K562 treated with DMSO at 1 percent for 24 hours (cell line): ENCODE results near the gene ENTPD2. TPM values are rescaled to one million over a fixed set of nuclear protein-coding genes. Genes with fewer than 3 reads are reported as not detected.

Experiments
- total RNA-seq: library from RNA; unstranded; fragments of 300-600 nt; gene quantifications from 2 replicates; pipeline ENCODE4 v1.2.3, GENCODE V29; 2022; ENCODE audit warnings: low read depth; ENCODE audit not compliant: insufficient read depth

The ENTPD2 gene
- total RNA-seq: 0.21 TPM in 1 of 2 replicates, not detected in the other

DNA sequence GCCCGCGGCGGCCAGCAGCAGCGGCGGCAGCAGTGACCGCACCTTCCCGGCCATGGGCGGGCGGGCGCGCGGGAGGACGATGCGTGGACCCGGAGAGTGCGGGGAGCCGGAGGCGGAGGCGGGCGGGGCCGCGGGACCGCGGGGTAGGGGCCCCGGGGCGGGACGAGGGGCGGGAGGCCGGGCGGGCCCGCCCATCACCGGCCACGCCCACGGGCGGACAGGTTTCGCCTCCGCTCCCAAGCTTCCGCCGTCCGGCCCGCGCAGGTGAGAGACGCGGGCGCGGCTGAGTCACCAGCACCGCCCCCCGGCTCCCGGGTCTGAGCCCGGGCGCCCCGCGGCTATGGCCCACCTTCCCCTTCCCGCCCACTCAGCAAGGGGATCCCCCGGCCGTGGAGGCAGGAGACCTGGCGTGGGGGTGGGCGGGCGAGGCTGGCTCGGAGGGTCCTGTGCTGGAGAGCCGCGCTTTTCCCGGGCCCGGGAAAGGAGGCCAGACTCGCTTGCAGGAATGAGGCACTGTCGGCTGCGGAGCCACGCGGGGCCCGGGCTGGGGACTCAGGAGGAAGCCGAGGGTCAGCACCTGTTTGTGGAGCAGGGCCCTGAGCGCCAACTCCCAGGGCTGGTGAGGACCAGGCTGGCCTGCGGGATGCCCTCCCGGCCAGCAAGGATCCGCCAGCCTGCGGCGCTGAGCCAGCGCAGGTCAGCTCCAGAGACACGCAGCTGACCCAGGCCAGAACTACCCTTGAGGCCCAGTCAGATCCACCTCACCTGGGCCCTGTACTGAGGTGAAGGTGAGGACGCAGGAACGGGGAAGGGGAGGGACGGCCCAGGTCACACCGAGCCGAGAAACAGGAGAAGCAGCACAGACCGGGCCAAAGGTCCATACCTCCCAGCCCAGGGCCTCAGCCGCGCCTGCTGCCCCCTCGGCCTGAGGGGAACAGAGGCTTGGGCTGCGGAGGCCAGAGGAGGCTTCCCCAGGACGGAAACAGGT lies at the start of gene ENTPD2:
Gene ENTPD2 (minus strand): TSS at position 118 of the 988 bp plus-strand sequence. CDS start 64 bp downstream, at position 54.

GRCh38 chr9:137086531-137087408 lies 32.9 kb upstream of the ENTPD2 start, which contains the start of gene MAN1B1:
Gene MAN1B1 (plus strand): TSS chr9:137086985. CDS start chr9:137087000, 15 bp downstream.

DNA sequence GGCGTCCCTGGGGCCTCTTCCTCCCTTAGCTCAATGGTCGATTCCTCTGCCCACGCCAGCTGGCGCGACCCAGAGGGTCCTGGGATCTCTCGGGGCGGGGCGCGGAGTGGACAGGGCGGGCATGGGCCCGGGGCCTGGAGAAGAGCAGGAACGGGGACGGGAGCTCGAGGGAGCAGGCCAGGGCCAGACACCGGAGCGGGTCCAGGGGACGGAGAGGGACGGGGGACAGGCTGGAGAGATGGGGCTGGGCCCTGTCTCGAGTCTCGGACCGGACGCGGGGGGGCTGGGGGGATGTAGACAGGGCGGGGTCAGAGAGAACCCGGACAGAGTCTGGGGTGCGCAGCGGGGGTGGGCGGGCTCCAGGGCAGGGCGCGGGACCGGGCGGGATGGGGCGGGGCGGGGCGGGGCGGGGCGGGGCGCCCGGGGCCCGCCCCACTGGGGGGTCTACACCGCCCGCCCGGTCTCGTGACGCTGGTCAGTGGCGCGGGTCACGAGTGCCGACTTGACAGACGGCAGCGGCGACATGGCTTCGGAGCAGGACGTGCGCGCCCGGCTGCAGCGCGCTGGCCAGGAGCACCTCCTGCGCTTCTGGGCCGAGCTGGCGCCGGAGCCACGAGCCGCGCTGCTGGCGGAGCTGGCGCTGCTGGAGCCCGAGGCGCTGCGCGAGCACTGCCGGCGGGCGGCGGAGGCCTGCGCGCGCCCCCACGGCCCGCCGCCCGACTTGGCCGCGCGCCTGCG lies 23.3 kb upstream of the ENTPD2 start, which contains the start of gene UAP1L1:
Gene UAP1L1 (plus strand): TSS at position 508 of the 738 bp plus-strand sequence. CDS start 16 bp downstream, at position 524.

DNA sequence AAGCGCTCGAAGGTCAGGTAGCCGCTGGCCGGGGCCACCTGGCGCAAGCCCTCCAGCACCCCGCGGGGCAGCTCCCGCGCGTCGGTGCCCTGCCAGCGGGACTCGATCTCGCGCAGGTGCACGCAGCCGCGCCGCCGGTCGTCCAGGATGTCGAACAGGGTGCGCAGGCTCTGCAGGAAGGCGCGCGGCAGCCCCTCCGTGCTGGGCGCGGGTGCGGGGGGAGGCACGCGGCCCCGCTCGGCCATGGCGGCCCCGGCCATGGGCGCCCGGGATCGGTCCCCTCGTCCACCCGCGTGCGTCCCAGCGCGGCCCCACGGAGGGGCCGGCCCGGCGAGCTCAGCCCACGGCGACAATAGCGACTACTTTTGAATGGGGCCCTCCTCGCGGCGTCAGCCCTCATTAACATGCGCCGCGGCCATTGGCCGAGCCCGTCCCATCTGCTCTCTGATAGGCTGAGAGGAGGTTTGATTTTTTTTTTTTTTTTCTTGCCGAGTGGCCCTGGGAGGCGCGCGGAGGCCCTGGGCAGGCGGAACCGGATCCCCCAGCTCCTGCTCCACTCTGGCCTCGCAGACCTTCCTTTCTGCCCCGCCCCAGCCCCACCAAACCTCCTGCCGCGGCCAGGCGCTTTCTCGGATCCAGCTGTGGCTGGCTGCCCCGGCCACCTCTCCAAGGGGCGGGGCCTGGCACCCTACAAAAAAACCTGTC lies 16.5 kb upstream of the ENTPD2 start, which contains the start of gene SAPCD2:
Gene SAPCD2 (minus strand): TSS at position 357 of the 705 bp plus-strand sequence. CDS start 97 bp downstream, at position 260.

GRCh38 chr9:137046088-137046787 lies 7.6 kb downstream of the ENTPD2 start, which contains the start of gene NPDC1:
Gene NPDC1 (minus strand): TSS chr9:137046177. CDS start chr9:137045989, 188 bp downstream.

GRCh38 chr9:137031904-137032640 lies 21.8 kb downstream of the ENTPD2 start, which contains the start of gene FUT7:
Gene FUT7 (minus strand): TSS chr9:137032088. CDS start chr9:137031991, 97 bp downstream.

DNA sequence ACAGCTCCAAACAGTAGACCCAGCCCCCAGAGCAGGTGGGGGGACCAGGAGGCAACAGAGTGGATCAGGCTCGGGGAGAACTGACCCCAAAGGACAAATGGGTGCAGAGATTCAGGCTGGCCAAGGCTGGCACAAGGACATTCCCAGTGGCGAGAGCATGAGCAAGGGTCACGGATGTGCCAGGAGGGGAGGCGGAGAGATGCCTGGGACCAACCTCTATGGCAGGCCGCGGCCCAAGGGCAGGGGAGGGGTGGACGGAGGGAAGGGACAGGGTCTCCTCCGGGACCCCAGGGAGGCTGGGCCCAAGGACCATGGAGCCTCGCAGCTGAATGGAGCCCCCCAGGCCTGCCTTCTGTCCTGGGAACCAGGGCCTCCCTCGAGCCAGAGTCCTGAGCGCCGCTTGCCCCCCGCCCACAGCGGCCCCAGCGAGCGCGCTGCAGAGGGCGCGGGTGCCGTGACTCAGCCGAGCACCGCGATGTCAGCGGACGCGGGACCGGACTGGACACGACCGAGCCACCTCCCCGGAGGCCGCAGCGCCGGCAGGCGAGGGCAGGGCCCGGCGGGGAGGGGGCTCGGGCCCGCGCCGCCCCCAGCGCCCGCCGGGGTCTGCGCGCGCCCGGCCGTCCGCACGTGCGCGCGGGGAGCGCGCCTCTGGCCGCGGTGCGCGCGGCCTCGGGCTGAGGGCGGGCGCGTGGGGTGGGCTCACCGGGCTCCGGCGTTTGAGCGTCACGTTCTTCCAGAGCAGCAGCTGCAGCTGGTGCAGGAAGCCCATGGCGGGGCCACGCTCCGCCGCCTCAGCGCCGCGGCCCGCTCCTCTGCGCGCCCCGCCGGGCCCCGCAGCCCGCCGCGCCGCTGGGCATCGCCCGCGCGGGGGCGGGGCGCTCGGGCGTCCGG lies 26.2 kb downstream of the ENTPD2 start, which contains the start of gene ABCA2:
Gene ABCA2 (minus strand): TSS at position 869 of the 894 bp plus-strand sequence. CDS start 97 bp downstream, at position 772.

Other genes with a start within 250 kb of the ENTPD2 start
- gene RABL6, start 246.1 kb downstream of the ENTPD2 start, total RNA-seq: 160 and 181 TPM in 2 replicates
- gene AJM1, start 211.6 kb downstream of the ENTPD2 start, total RNA-seq: 12.3 and 15.9 TPM in 2 replicates
- gene PHPT1, start 204.7 kb downstream of the ENTPD2 start, total RNA-seq: 163 and 193 TPM in 2 replicates
- gene MAMDC4, start 201.7 kb downstream of the ENTPD2 start, total RNA-seq: 1.9 and 3.1 TPM in 2 replicates
- gene EDF1, start 187.8 kb downstream of the ENTPD2 start, total RNA-seq: 668 and 686 TPM in 2 replicates
- 32.9 and 35.8 TPM in 2 replicates for gene TRAF2, start 167.5 kb downstream of the ENTPD2 start, total RNA-seq
- 150 and 189 TPM in 2 replicates for gene FBXW5, start 109.3 kb downstream of the ENTPD2 start, total RNA-seq
- gene C8G, start 108.8 kb downstream of the ENTPD2 start, total RNA-seq: 1.1 TPM in 1 of 2 replicates, not detected in the other
- gene LCN12, start 101.8 kb downstream of the ENTPD2 start, total RNA-seq: not detected in 2 replicates
- 5.6 and 7.3 TPM in 2 replicates for gene PTGDS, start 76.6 kb downstream of the ENTPD2 start, total RNA-seq
- not detected in 2 replicates for gene LCNL1, start 71.1 kb downstream of the ENTPD2 start, total RNA-seq
- gene PAXX, start 61.6 kb downstream of the ENTPD2 start, total RNA-seq: 82.2 and 86.6 TPM in 2 replicates
- gene CLIC3, start 57.5 kb downstream of the ENTPD2 start, total RNA-seq: 0.64 and 1.7 TPM in 2 replicates
- gene ABCA2, start 25.8 kb downstream of the ENTPD2 start, total RNA-seq: 11.0 and 24.1 TPM in 2 replicates
- not detected in 2 replicates for gene FUT7, start 22.0 kb downstream of the ENTPD2 start, total RNA-seq
- gene NPDC1, start 7.9 kb downstream of the ENTPD2 start, total RNA-seq: 0.66 and 1.1 TPM in 2 replicates
- 36.1 and 38.7 TPM in 2 replicates for gene SAPCD2, start 16.5 kb upstream of the ENTPD2 start, total RNA-seq
- gene UAP1L1, start 23.5 kb upstream of the ENTPD2 start, total RNA-seq: 9.0 and 9.6 TPM in 2 replicates
- gene MAN1B1, start 32.9 kb upstream of the ENTPD2 start, total RNA-seq: 52.5 and 56.8 TPM in 2 replicates
- gene DPP7, start 60.7 kb upstream of the ENTPD2 start, total RNA-seq: 187 and 232 TPM in 2 replicates
- 0.12 and 0.78 TPM in 2 replicates for gene GRIN1, start 85.1 kb upstream of the ENTPD2 start, total RNA-seq
- gene LRRC26, start 116.0 kb upstream of the ENTPD2 start, total RNA-seq: not detected in 2 replicates
- gene TMEM210, start 118.0 kb upstream of the ENTPD2 start, total RNA-seq: not detected in 2 replicates
- 57.0 and 62.9 TPM in 2 replicates for gene ANAPC2, start 134.5 kb upstream of the ENTPD2 start, total RNA-seq
- gene SSNA1, start 134.6 kb upstream of the ENTPD2 start, total RNA-seq: 231 and 245 TPM in 2 replicates
- gene TPRN, start 146.7 kb upstream of the ENTPD2 start, total RNA-seq: 33.3 and 34.3 TPM in 2 replicates
- gene TMEM203, start 151.6 kb upstream of the ENTPD2 start, total RNA-seq: 70.6 and 73.1 TPM in 2 replicates
- gene NDOR1, start 151.6 kb upstream of the ENTPD2 start, total RNA-seq: 28.7 and 33.4 TPM in 2 replicates
- gene RNF208, start 168.2 kb upstream of the ENTPD2 start, total RNA-seq: 6.9 and 7.0 TPM in 2 replicates
- 1.6 and 1.7 TPM in 2 replicates for gene CYSRT1, start 171.1 kb upstream of the ENTPD2 start, total RNA-seq
- not detected in 2 replicates for gene RNF224, start 173.4 kb upstream of the ENTPD2 start, total RNA-seq
- not detected in 2 replicates for gene SLC34A3, start 176.8 kb upstream of the ENTPD2 start, total RNA-seq
- gene TUBB4B, start 187.2 kb upstream of the ENTPD2 start, total RNA-seq: 1,217 and 1,249 TPM in 2 replicates
- gene STPG3, start 197.2 kb upstream of the ENTPD2 start, total RNA-seq: 0.60 TPM in 1 of 2 replicates, not detected in the other
- 123 TPM in 2 replicates for gene NELFB, start 201.3 kb upstream of the ENTPD2 start, total RNA-seq
- 86.6 and 103 TPM in 2 replicates for gene TOR4A, start 223.7 kb upstream of the ENTPD2 start, total RNA-seq
- 19.3 and 20.3 TPM in 2 replicates for gene NRARP, start 248.2 kb upstream of the ENTPD2 start, total RNA-seq